NCI-H2029 treated with DMSO at 0.1 percent for 48 hours (cell line): Measurements from ENCODE around the gene PPP2R2D.

Source experiments
- DNase-seq: peaks from one replicate; lab custom pipeline; 2025; lab: John Stamatoyannopoulos, UW

PPP2R2D gene

GRCh38 chr10:131889755-131890154, 11.1 kb upstream of the PPP2R2D start:
- DNase-seq, result no peak

- DNase-seq, result no peak
Observed at GRCh38 chr10:131890276-131891195, 10.3 kb upstream of the PPP2R2D start.

GRCh38 chr10:131891196-131891928, 9.4 kb upstream of the PPP2R2D start:
- DNase-seq, result no peak

GRCh38 chr10:131891929-131892805, 8.6 kb upstream of the PPP2R2D start:
- no peak for DNase-seq

DNA sequence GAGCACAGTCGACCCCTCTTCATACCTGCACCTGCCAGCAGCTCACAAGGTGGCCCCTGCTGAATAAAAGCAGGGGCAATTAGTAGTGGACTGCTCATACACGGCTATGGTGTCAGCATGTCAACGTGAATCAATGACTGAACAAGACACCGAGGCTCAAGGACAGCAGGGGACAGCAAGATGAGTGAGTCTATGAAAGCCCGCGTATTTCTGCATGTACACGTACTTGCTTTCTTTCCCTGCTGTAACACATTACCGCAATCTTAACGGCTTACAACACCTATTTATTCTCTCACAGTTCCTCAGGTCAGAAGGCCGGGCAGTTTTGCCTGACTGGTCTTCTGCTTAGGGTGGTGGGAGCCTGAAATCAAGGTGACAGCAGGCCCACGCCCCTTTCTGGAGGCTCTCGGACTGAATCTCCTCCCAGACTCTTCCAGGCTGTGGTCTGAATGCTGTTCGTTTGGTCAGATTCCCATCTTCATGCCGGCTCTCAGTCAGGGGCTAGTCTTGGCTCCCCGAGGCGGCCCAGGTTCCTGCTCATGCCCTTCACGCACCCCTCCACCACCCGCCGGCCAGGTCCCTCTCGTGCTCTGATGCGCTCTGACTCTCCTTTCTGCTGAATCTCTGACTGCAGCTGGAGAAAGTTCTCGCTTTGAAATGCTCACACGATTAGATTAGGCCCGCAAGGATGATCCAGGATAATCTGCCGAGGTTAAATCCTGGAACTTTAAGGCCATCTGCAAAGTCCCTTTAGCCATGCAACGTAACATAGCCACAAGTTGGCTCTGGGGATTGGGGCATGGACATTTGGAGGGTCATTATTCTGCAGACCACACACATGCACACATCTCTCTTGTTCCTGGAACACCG, 7.8 kb upstream of the PPP2R2D start:
- DNase-seq, result no peak

DNA sequence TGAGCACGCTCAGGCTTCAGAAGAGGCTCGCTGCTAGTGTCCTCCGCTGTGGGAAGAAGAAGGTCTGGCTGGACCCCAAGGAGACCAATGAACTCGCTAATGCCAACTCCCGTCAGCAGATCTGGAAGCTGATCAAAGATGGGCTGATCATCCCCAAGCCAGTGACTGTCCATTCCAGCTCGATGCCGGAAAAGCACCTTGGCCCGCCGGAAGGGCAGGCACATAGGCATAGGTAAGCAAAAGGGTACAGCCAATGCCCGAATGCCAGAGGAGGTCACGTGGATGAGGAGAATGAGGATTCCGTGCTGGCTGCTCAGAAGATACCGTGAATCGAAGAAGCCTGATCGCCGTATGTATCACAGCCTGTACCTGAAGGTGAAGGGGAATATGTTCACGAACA, 5.7 kb upstream of the PPP2R2D start:
- DNase-seq, result no peak

GRCh38 chr10:131896403-131896802, 4.4 kb upstream of the PPP2R2D start:
- DNase-seq, result no peak

DNA sequence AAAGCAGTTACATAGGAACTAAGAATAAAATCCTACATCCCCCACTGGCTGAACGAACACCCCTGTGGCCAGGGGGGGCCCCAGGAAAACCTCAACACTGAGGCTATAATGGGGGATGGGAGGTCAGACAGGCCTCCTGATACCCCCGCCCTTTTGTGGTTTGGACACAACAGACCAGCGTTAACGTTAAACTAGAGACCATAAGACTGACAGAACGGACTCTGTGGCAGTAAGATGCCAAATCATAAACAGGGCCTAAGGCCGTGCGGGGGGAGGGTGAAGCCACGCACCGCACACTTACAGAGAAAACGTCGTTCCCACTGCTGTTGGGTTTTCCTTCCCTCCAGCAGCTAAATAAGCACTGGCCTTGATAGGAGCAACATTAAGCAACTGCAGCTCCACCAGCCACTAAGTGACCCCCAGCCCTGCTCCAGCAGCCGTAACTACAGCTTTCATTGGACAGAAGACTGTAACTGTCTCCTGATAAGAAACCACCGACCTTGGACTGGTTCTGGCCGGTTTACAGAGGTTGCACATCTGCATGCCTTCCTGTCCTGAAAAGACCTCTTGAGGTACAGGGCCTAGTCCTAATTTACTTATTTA, 3.4 kb upstream of the PPP2R2D start:
- no peak for DNase-seq

- no peak for DNase-seq
Observed at GRCh38 chr10:131898061-131898460, 2.7 kb upstream of the PPP2R2D start.

GRCh38 chr10:131898713-131899112, 2.1 kb upstream of the PPP2R2D start:
- DNase-seq, result no peak

DNA sequence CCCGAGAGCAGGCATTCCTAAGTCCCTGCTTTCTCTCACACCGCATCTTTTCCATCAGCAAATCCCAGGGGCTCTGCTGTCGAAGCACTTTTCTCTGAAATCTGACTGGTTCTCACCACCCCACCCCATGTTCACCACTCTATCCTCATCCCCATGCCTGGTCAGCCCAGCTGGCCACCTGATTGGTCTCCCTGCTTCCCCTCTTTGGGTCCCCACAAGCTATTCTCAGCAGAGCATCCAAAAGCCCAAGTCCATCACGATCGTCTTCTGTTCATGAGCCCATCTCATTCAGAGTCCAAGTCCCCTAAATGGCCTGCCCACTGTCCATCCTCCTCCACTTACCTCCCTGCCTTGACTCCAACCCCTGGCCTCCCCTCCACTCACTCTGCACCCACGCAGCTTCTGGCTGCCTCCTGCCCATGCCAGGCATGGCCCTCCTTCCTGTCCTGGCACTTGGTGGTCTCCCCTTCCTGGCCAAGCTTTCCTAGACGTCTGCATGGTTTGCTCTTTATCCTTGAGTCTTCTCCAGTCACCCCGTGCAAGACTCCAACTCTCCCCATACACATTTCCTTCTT, 1.6 kb upstream of the PPP2R2D start:
- DNase-seq, result no peak

DNA sequence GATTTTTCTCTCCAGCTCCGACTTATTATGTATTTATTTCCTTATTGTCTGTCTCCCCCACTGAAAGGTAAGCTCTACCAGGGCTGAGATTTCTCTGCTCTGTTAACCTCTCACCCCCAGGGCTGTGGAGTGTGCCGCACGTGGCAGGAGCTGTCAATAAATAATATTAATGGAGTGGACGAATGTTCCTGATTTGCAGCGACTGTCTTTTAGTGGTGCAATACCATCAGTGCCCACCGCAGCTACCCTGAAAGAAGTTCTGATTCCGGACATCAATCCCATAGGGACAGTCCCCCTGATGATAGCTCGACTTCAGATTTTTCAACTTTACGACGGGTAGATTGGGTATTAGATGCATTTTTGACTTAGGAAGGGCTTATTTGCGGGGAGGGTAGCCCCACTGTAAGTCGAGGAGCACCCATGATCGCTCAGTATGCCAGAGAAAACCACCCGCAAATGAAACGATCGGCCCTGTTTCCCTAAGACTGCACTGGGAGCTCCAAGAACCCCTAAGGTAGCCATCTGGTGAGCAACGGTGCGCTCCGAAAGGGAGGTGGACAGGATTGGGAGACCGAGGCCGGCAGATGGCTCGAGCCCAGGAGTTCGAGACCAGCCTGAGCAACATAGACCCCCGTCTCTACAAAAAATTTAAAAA, 986 bp upstream of the PPP2R2D start:
- DNase-seq, result no peak

- no peak for DNase-seq
Observed at GRCh38 chr10:131901181-131901829, 497 bp downstream of the PPP2R2D start.

DNA sequence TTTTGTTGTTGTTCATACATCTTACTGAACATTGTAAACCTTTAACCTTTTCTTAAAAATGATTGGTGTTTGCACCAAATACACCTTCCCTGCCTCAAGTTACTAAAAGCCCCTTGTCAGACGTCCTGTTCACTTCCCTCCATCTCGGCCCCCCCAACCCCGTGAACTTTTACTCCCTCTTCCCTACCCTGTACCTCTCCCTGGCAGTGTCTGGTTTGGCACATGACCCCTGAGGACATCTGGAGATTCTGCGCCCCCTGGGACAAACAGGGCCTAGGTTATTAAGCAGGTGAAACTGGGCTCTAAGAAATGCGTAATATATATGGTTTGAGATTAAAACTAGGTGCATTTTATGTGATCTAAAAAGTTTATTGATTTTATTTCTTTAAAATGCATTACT, 1.4 kb downstream of the PPP2R2D start:
- DNase-seq, result no peak

DNA sequence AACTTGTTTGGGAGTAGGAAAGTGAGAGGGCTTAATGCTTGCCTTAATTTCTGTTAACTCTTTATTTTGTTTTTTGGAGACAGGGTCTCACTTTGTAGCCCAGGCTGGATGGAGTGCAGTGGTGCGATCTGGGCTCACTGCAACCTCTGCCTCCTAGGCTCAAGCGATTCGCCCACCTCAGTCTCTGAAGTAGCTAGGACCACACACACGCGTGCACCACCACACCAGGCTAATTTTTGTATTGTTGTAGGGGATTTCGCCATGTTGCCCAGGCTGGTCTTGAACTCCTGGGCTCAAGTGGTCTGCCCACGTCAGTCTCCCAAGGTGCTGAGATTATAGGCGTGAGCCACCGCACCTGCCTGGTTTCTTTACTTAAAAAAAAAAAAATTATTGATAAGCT, 1.9 kb downstream of the PPP2R2D start:
- DNase-seq, result no peak

DNA sequence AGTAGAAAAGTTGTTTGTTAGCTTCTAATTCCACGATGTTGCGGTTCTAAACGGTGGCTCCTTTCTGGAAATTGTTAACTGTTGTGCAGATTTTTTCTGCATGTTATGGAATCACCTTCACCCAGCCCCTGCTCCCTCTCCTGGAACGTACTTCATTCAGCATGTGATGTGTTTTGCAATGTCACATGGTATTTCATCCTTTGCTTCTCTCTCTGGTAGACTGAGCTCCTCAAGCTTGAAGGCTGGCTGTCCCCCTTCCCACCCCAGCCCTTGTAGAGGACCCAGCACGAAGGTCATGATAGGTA, 4.4 kb downstream of the PPP2R2D start:
- no peak for DNase-seq

- DNase-seq, result no peak
Observed at GRCh38 chr10:131905603-131906268, 4.9 kb downstream of the PPP2R2D start.

GRCh38 chr10:131906269-131906639, 5.4 kb downstream of the PPP2R2D start:
- no peak for DNase-seq

DNA sequence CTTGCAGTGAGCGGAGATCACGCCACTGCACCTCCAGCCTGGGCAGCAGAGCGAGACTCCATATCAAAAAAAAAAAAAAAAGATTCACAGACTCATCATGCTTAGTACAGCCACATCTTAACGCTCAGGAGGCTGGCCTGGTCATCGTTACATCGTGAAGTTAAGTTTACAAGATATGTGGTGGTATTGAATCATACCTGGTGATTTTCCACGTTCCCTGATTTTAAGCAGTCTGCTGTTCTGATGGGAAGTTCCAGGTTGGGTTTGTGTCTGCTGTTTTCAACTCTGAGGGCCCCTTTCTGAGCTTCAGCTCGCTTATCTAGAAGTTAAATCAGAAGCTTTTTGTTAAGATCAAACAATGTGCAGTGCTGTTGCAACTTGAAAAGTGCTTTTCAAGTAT, 6.9 kb downstream of the PPP2R2D start:
- DNase-seq, result no peak
